Activated T-cell treated with anti-CD3 and anti-CD28 coated beads, Interleukin-2, amount 50 U/mL, for 24 hours (primary cell): ENCODE measurements around the gene CER1.

Experiments used
- DNase-seq: peaks from one replicate; pipeline ENCODE4 v3.0.0-alpha.2; 2020
- H3K27ac Mint-ChIP-seq: 2 replicates; pipeline ENCODE4 v1.8.0; 2020; ENCODE audit warnings: mild to moderate bottlenecking, mixed read lengths
- H3K27me3 Mint-ChIP-seq: 2 replicates; pipeline ENCODE4 v1.8.0; 2020; ENCODE audit warnings: mixed read lengths
- H3K36me3 Mint-ChIP-seq: 2 replicates; pipeline ENCODE4 v1.8.0; 2020; ENCODE audit warnings: low read depth, mixed read lengths
- H3K4me1 Mint-ChIP-seq: 2 replicates; pipeline ENCODE4 v1.8.0; 2020; ENCODE audit warnings: low read depth, mixed read lengths
- H3K4me3 Mint-ChIP-seq: 2 replicates; pipeline ENCODE4 v1.8.0; 2020; ENCODE audit warnings: mild to moderate bottlenecking, moderate library complexity, mixed read lengths
- H3K9me3 Mint-ChIP-seq: 2 replicates; pipeline ENCODE4 v1.8.0; 2020; ENCODE audit warnings: mixed read lengths

CER1 gene, protein sequence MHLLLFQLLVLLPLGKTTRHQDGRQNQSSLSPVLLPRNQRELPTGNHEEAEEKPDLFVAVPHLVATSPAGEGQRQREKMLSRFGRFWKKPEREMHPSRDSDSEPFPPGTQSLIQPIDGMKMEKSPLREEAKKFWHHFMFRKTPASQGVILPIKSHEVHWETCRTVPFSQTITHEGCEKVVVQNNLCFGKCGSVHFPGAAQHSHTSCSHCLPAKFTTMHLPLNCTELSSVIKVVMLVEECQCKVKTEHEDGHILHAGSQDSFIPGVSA

DNA sequence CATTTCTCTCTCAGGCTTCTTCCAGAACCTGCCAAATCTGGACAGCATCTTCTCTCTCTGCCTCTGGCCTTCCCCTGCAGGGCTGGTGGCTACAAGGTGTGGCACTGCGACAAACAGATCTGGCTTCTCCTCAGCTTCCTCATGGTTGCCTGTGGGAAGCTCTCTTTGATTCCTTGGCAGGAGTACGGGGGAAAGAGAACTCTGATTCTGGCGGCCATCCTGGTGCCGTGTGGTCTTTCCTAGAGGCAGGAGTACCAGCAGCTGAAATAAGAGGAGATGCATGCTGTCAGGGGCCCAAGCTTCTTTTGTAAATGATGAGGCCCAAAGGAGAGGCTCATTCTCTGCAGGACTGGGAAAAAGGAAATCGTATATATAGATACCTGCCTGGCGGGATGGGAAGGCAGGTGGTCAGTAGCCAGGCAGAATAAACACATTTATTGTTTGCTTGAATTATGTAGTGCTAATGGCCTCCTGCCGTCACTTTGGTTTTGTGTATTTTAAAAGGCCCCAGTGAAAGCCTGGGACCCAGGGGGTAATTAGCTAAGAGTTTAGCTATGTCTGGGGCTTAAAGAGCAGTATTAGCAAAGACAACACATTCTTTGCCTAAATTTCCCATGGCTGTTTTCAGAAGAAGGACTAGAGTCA, at the start of gene CER1:
Gene CER1, minus strand, starts transcription at position 343 of the 645 bp plus-strand sequence. Its CDS starts 61 bp downstream, at position 282.
- Mint-ChIP-seq H3K36me3 (no peaks in the 10 kb centered on the region), H3K27me3 (peaks cover 17% of the 10 kb centered on the region), H3K4me3 (no peak within 1 kb of the TSS), H3K27ac (no peak within 1 kb of the TSS), H3K9me3 (no peaks in the 10 kb centered on the region), H3K4me1 (no peaks in the 10 kb centered on the region)
- no peak for DNase-seq

DNA sequence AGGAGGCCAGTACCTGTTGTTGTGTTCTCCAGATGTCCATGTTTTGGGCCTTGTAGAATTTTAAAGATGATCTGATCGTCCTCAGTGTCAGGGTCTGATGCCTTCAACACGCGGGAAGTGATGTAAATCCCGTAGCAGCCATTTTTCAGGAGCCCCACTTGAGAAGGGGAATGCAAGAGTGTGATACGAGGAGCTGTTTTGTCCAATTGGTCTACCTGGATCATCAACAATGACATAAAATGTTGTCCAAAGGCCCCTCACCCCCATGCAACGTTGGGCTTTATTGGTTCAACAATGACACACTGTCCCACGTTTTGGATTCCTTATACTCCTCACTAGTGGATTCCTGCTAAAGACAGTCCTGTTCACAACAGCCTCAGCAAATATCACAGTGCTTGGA, 48.1 kb upstream of the CER1 start:
- DNase-seq, result no peak
- H3K36me3 Mint-ChIP-seq, result no peaks in the 10 kb centered on the region
- H3K4me3 Mint-ChIP-seq, result no peak overlapping the region

DNA sequence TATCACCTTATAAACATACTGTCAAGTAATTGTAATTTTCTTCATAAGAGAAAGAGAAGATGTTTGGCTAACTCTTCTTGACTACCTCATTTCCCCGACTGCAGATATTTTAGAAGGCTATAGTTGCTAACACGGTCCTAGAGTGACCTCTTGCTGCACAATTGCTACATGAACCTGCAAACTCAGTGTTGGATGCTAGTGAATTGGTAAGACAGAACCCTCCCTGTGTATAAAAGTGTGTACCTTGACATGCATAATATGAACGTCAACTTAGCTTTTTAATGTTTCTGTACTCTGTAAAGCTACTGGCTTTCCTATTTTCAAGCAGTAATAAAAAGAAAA, 46.7 kb upstream of the CER1 start:
- no peak overlapping the region for H3K27ac Mint-ChIP-seq
- no peaks in the 10 kb centered on the region for H3K36me3 Mint-ChIP-seq
- H3K27me3 Mint-ChIP-seq, result peaks cover 31% of the 10 kb centered on the region
- DNase-seq, result no peak
- H3K4me1 Mint-ChIP-seq, result no peaks in the 10 kb centered on the region
- no peak overlapping the region for H3K4me3 Mint-ChIP-seq
- no peaks in the 10 kb centered on the region for H3K9me3 Mint-ChIP-seq

More for the DNA sequence above, 48.1 kb upstream of the CER1 start:
- Mint-ChIP-seq H3K27me3 (peaks cover 30% of the 10 kb centered on the region), H3K4me1 (no peaks in the 10 kb centered on the region), H3K27ac (no peak overlapping the region), H3K9me3 (no peaks in the 10 kb centered on the region)

GRCh38 chr9:14768405-14769229, 46.1 kb upstream of the CER1 start:
- Mint-ChIP-seq H3K4me3 (no peak overlapping the region), H3K4me1 (no peaks in the 10 kb centered on the region), H3K9me3 (no peaks in the 10 kb centered on the region), H3K27ac (no peak overlapping the region), H3K36me3 (no peaks in the 10 kb centered on the region), H3K27me3 (peaks cover 35% of the 10 kb centered on the region)
- peak; percentile 33 for DNase-seq

GRCh38 chr9:14766299-14766698, 43.8 kb upstream of the CER1 start:
- Mint-ChIP-seq H3K9me3 (no peaks in the 10 kb centered on the region), H3K27ac (no peak overlapping the region), H3K4me1 (no peaks in the 10 kb centered on the region), H3K27me3 (peaks cover 49% of the 10 kb centered on the region), H3K4me3 (no peak overlapping the region), H3K36me3 (no peaks in the 10 kb centered on the region)
- no peak for DNase-seq

DNA sequence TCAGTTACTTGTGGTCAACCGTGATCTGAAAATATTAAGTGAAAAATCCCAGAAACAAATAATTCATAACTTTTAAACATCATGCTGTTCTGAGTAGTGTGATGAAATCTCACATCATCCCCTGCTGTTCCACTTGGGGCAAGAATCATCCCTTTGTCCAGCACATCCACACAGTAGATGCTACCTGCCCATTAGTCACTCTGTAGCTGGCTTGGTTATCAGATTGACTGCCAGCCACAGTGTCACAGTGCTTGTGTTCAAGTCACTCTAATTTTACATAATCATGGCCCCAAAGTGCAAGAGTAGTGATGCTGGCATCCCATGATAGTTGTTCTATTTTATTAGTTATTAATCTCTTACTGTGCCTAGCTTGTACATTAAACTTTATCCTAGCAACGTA, 39.1 kb upstream of the CER1 start:
- H3K27ac Mint-ChIP-seq, result no peak overlapping the region
- H3K4me3 Mint-ChIP-seq, result no peak overlapping the region
- no peaks in the 10 kb centered on the region for H3K9me3 Mint-ChIP-seq
- no peaks in the 10 kb centered on the region for H3K4me1 Mint-ChIP-seq
- peaks cover 39% of the 10 kb centered on the region for H3K27me3 Mint-ChIP-seq
- no peak for DNase-seq
- H3K36me3 Mint-ChIP-seq, result no peaks in the 10 kb centered on the region

GRCh38 chr9:14760060-14760459, 37.5 kb upstream of the CER1 start:
- H3K27me3 Mint-ChIP-seq, result peaks cover 36% of the 10 kb centered on the region
- H3K27ac Mint-ChIP-seq, result no peak overlapping the region
- H3K9me3 Mint-ChIP-seq, result no peaks in the 10 kb centered on the region
- no peak overlapping the region for H3K4me3 Mint-ChIP-seq
- DNase-seq, result no peak
- H3K36me3 Mint-ChIP-seq, result no peaks in the 10 kb centered on the region
- no peaks in the 10 kb centered on the region for H3K4me1 Mint-ChIP-seq

DNA sequence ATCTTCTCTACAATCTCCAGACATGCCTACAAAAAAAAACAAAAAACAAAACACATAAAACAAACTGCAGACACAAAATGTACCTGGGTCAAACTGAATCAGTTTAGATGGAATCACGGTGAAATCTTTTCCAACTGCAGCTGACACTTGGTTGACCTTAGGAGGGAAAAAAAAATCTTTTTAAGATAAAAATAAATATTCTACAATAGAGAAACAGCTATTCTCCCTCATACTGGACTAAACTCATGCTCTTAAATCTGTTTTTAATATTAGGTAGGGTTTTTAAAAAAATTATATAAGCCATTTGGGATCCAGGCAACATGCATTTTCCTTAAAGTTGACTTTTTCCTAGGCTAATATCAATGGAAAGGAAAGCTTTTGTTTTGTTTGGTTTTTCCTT, 33.8 kb upstream of the CER1 start:
- Mint-ChIP-seq H3K27ac (no peak overlapping the region), H3K4me1 (no peaks in the 10 kb centered on the region), H3K9me3 (no peaks in the 10 kb centered on the region), H3K27me3 (peaks cover 30% of the 10 kb centered on the region), H3K4me3 (no peak overlapping the region), H3K36me3 (no peaks in the 10 kb centered on the region)
- DNase-seq, result no peak

- peaks cover 11% of the 10 kb centered on the region for H3K4me1 Mint-ChIP-seq
- H3K27ac Mint-ChIP-seq, result no peak overlapping the region
- DNase-seq, result no peak
- H3K9me3 Mint-ChIP-seq, result no peaks in the 10 kb centered on the region
- peaks cover 46% of the 10 kb centered on the region for H3K27me3 Mint-ChIP-seq
- no peaks in the 10 kb centered on the region for H3K36me3 Mint-ChIP-seq
- no peak overlapping the region for H3K4me3 Mint-ChIP-seq
Observed at GRCh38 chr9:14752871-14753270, 30.3 kb upstream of the CER1 start.

- H3K4me1 Mint-ChIP-seq, result peaks cover 11% of the 10 kb centered on the region
- peaks cover 49% of the 10 kb centered on the region for H3K27me3 Mint-ChIP-seq
- H3K36me3 Mint-ChIP-seq, result no peaks in the 10 kb centered on the region
- H3K4me3 Mint-ChIP-seq, result no peak overlapping the region
- no peaks in the 10 kb centered on the region for H3K9me3 Mint-ChIP-seq
- H3K27ac Mint-ChIP-seq, result no peak overlapping the region
- no peak for DNase-seq
Observed at GRCh38 chr9:14752271-14752670, 29.7 kb upstream of the CER1 start.

DNA sequence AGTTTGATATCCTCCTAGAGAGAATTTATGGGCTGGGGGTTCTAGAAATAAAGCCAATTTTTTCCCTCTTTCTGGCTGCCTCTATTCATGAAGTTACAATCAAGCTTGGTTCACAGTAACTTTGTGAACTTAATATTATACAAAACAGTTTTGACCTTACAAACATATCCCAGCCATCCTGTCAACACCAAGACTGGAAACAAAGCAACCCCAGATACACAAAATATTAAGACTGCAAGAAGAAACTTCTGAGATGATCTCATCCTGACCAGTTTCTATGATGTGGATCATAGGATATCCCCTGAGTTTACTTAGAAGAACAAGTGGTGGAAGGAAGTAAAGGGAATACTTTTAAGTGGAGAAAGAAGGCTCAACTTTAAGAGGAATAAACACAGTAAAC, 28.3 kb upstream of the CER1 start:
- H3K4me3 Mint-ChIP-seq, result no peak overlapping the region
- H3K27ac Mint-ChIP-seq, result no peak overlapping the region
- H3K4me1 Mint-ChIP-seq, result peaks cover 11% of the 10 kb centered on the region
- H3K27me3 Mint-ChIP-seq, result peaks cover 46% of the 10 kb centered on the region
- no peak for DNase-seq
- no peaks in the 10 kb centered on the region for H3K9me3 Mint-ChIP-seq
- no peaks in the 10 kb centered on the region for H3K36me3 Mint-ChIP-seq

DNA sequence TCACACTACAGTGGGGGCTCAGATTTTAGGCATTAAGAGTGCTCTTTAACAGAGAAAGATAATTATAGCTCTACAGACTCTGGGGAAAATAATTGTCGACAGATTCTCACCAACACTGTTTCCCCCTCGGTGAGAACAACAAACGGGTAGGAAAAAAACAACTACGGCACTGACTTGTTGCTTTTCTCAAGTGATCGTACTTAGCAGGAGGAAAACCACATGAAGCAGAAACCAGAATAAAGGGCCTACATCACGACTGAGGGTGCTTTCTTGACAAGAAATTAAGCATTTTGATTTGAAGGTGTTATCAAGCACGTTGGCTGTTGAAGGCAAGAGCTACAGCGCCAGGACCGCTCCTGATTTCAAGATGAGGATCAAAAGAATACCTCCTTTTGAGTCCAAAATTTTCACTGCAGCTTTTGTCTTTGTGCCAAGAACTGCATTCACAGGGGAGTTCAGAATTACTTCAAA, 27.2 kb upstream of the CER1 start:
- no peak overlapping the region for H3K4me3 Mint-ChIP-seq
- peaks cover 41% of the 10 kb centered on the region for H3K27me3 Mint-ChIP-seq
- no peaks in the 10 kb centered on the region for H3K36me3 Mint-ChIP-seq
- H3K9me3 Mint-ChIP-seq, result no peaks in the 10 kb centered on the region
- no peak overlapping the region for H3K27ac Mint-ChIP-seq
- peaks cover 11% of the 10 kb centered on the region for H3K4me1 Mint-ChIP-seq
- no peak for DNase-seq

DNA sequence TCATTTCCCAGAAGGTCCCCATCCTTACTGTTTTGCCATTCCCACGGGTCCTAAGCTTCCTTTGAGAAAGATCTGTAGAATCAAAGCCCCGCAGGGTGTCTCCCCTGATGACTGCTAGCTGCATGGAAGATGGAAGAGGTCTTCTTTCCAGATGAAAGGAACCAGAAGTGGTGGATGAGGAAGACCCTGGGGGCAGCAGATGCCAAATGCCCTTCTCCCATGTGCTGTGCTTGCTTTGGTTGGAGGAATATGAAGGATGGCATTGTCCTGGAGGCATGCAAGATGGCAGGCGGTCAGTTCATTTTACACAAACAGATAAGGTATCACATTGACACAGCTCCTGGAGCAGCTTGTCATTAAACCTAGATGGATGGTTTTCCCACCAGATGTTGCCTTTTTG, 25.8 kb upstream of the CER1 start:
- no peak overlapping the region for H3K4me3 Mint-ChIP-seq
- H3K27me3 Mint-ChIP-seq, result peaks cover 37% of the 10 kb centered on the region
- H3K36me3 Mint-ChIP-seq, result no peaks in the 10 kb centered on the region
- peaks cover 11% of the 10 kb centered on the region for H3K4me1 Mint-ChIP-seq
- DNase-seq, result no peak
- H3K27ac Mint-ChIP-seq, result no peak overlapping the region
- no peaks in the 10 kb centered on the region for H3K9me3 Mint-ChIP-seq

DNA sequence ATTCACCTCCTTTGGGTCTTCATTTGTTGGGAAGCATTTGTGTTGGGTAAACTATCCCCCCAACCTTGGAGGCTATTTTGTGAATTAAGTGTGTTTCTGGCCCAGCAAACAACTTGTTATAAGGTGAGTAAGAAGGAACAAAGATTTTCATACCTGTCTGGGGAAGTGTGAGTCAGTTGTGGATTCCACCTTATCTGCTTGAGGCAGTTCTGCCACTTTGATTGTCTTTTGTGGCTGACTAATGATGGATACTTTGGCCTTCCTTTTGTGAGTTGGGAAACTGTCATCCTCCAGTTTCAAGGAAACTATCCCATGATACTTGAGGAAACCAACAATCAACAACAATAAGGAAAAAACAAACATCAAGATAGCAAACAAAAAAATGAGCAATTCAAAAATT, 24.6 kb upstream of the CER1 start:
- no peak for DNase-seq

GRCh38 chr9:14746626-14747025, 24.1 kb upstream of the CER1 start:
- peaks cover 26% of the 10 kb centered on the region for H3K27me3 Mint-ChIP-seq
- no peak overlapping the region for H3K4me3 Mint-ChIP-seq
- H3K27ac Mint-ChIP-seq, result no peak overlapping the region
- no peaks in the 10 kb centered on the region for H3K36me3 Mint-ChIP-seq
- DNase-seq, result no peak
- H3K9me3 Mint-ChIP-seq, result no peaks in the 10 kb centered on the region
- H3K4me1 Mint-ChIP-seq, result peaks cover 11% of the 10 kb centered on the region

More for the DNA sequence above, 24.6 kb upstream of the CER1 start:
- Mint-ChIP-seq H3K27me3 (peaks cover 30% of the 10 kb centered on the region), H3K9me3 (no peaks in the 10 kb centered on the region), H3K4me3 (no peak overlapping the region), H3K27ac (no peak overlapping the region), H3K4me1 (peaks cover 11% of the 10 kb centered on the region), H3K36me3 (no peaks in the 10 kb centered on the region)
